Activated B cell treated with CpG ODN at 0.5 μM for 24 hours (primary cell): ENCODE results near the gene OR2T1. TPM values are rescaled to one million over a fixed set of nuclear protein-coding genes. Genes with fewer than 3 reads are reported as not detected.
"Not testable (repeated sequence)": the region's sequence is repeated elsewhere in the genome, so short reads cannot be mapped to it uniquely, and the experiment has no call there.

Source experiments
- ATAC-seq: fragments of 200-7000 bp; cut with Tn5 transposase; one replicate; pipeline ENCODE4 v1.10.0; 2021; ENCODE audit warnings: low read depth, mild to moderate bottlenecking, moderate library complexity
- CTCF ChIA-PET: fragments of 350-600 bp; sonication (Branson Sonifier 250); formaldehyde crosslinking; loops from one replicate; lab custom pipeline; 2021; ENCODE audit warnings: antibody characterized with exemption; lab: Charles Lee
- POLR2A ChIA-PET: fragments of 350-600 bp; sonication (Branson Sonifier 250); formaldehyde crosslinking; loops from one replicate; lab custom pipeline; 2021; ENCODE audit warnings: antibody characterized with exemption; lab: Charles Lee
- DNase-seq: peaks from one replicate; pipeline ENCODE4 v3.0.0; 2022
- H3K27ac Mint-ChIP-seq: one replicate; pipeline ENCODE4 v1.8.0; 2020; ENCODE audit warnings: mixed read lengths
- H3K27me3 Mint-ChIP-seq: one replicate; pipeline ENCODE4 v1.8.0; 2021; ENCODE audit warnings: mixed read lengths
- H3K36me3 Mint-ChIP-seq: one replicate; pipeline ENCODE4 v1.8.0; 2021; ENCODE audit warnings: low read depth, mixed read lengths
- H3K4me1 Mint-ChIP-seq: one replicate; pipeline ENCODE4 v1.8.0; 2021; ENCODE audit warnings: mixed read lengths
- H3K4me3 Mint-ChIP-seq: one replicate; pipeline ENCODE4 v1.8.0; 2020; ENCODE audit warnings: mild to moderate bottlenecking, mixed read lengths
- H3K9me3 Mint-ChIP-seq: one replicate; pipeline ENCODE4 v1.8.0; 2020; ENCODE audit warnings: mixed read lengths
- CTCF ChIP-seq: fragments of 200-600 bp; IDR thresholded peaks from one replicate; pipeline ENCODE4 v1.8.0; 2022; ENCODE audit warnings: antibody characterized with exemption, mild to moderate bottlenecking
- intact Hi-C: fragments of 100-400 bp; cut with micrococcal nuclease; formaldehyde crosslinking; loops from one replicate; pipeline ENCODE4 v1.15.1; 2024
- total RNA-seq: library from RNA; stranded (reverse); gene quantifications from 2 replicates; pipeline ENCODE4 v1.2.3, GENCODE V29; 2022

OR2T1 gene
- total RNA-seq, 1 donor from 2014 or later: not detected

DNA sequence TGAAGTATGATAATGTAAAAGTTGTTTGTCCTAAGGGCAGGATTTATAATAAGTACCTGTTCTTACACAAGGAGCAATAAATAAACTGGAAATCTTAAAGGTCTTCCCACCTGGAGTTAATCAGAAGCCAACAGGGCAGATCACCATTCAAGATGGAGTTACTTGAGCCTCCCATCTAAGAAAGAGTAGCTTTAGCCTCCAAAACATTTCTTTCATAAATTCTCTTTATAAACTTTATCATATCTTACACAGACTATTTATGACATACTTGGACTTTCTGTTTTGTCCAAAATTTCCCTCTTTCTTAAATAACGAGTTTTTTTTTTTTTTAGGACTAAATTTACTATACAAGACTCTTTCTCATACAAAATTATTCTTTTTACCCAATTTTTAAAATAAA is 18.5 kb downstream of the OR2T1 start:
- ChIA-PET POLR2A (no interaction called here), CTCF (no interaction called here)
- no peak for ATAC-seq
- no peak for TF ChIP-seq CTCF
- Mint-ChIP-seq H3K36me3 (no peaks in the 10 kb centered on the region), H3K4me3 (no peak overlapping the region), H3K4me1 (peaks cover 4% of the 10 kb centered on the region), H3K27me3 (no peaks in the 10 kb centered on the region), H3K9me3 (peaks cover 15% of the 10 kb centered on the region), H3K27ac (no peak overlapping the region)
- no peak for DNase-seq
- intact Hi-C loops: no loop called here

GRCh38 chr1:248427526-248428191 is 24.8 kb downstream of the OR2T1 start:
- POLR2A ChIA-PET: not testable (repeated sequence)

GRCh38 chr1:248428192-248428533 is 25.3 kb downstream of the OR2T1 start:
- CTCF ChIA-PET, DNase-seq, H3K27me3 Mint-ChIP-seq, H3K36me3 Mint-ChIP-seq, H3K9me3 Mint-ChIP-seq, intact Hi-C loops, POLR2A ChIA-PET: not testable (repeated sequence)
- peak overlapping the region; percentile 80 for H3K27ac Mint-ChIP-seq
- H3K4me1 Mint-ChIP-seq: peaks cover 30% of the 10 kb centered on the region
- ATAC-seq: peak; percentile 89
- peak overlapping the region; percentile 50 for H3K4me3 Mint-ChIP-seq

More at GRCh38 chr1:248427526-248428191, 24.8 kb downstream of the OR2T1 start:
- Mint-ChIP-seq H3K27ac (peak overlapping the region; percentile 80), H3K4me1 (peaks cover 29% of the 10 kb centered on the region), H3K4me3 (peak overlapping the region; percentile 15)
- peak; percentile 23 for ATAC-seq
- intact Hi-C loops, H3K36me3 Mint-ChIP-seq, DNase-seq, H3K9me3 Mint-ChIP-seq, CTCF ChIA-PET, H3K27me3 Mint-ChIP-seq: not testable (repeated sequence)

- CTCF ChIA-PET, H3K9me3 Mint-ChIP-seq, H3K36me3 Mint-ChIP-seq, H3K4me3 Mint-ChIP-seq, DNase-seq, intact Hi-C loops, H3K27me3 Mint-ChIP-seq, ATAC-seq, POLR2A ChIA-PET: not testable (repeated sequence)
- Mint-ChIP-seq H3K4me1 (peaks cover 31% of the 10 kb centered on the region), H3K27ac (peak overlapping the region; percentile 84)
These were observed 28.8 kb downstream of the OR2T1 start for GRCh38 chr1:248431683-248432082.

GRCh38 chr1:248432201-248432600 is 29.4 kb downstream of the OR2T1 start:
- H3K36me3 Mint-ChIP-seq, H3K27me3 Mint-ChIP-seq, DNase-seq, POLR2A ChIA-PET, H3K9me3 Mint-ChIP-seq, CTCF ChIA-PET, intact Hi-C loops: not testable (repeated sequence)
- H3K4me1 Mint-ChIP-seq: peaks cover 31% of the 10 kb centered on the region
- ATAC-seq: peak; percentile 59
- H3K27ac Mint-ChIP-seq: peak overlapping the region; percentile 84
- H3K4me3 Mint-ChIP-seq: peak overlapping the region; percentile 52

DNA sequence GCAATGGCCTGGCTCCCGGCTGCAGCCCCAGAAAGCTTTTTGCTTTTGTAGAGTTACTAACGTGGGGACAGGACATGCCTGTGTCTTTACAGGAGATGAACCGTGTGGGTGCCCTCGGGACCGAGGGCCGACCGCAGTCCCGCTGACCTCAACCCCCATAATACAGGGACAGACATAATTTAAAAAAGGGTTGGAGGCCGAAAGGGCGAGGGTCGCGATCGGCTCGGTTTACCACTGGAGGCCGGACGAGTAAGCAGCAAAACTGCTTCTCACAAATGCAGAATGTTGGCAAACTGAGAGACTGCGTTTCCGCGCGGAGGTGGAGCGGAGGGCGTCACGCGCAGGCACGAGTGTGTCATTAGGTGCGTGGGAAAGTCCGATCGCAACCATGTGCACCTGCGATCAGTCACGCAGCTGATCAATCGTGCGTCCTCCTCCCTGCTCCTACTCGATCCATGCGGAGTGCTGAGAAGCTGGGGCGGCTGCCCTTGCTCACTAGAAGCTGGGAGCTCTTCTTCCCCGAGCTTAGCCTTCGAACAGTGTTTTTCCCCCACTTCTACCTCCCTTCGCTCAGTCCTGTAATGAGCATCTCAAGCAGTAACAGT is 31.1 kb downstream of the OR2T1 start:
- peaks cover 18% of the 10 kb centered on the region for H3K4me1 Mint-ChIP-seq
- H3K9me3 Mint-ChIP-seq, H3K4me3 Mint-ChIP-seq, ATAC-seq, H3K36me3 Mint-ChIP-seq, H3K27me3 Mint-ChIP-seq, intact Hi-C loops, POLR2A ChIA-PET, H3K27ac Mint-ChIP-seq, CTCF ChIA-PET, DNase-seq: not testable (repeated sequence)

DNA sequence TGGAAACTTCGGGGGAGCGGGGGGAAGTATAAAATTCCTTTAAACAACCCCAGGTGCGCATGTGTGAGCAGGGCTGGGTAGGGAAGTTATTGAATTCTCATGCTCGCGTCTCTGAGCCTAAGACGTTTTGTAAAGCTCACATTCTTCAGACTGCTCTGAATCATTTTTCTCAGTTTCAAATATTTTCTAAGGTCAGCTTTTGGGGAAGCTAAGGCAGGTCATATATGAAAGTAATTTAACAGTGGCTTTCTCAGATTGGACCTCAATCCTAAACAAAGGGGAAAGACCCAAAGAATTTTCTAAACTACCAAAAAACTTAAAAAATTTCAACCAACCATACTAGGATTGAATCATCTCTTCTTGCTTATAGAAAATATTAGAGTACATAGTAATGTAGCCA is 32.1 kb downstream of the OR2T1 start:
- H3K9me3 Mint-ChIP-seq, H3K27me3 Mint-ChIP-seq, H3K27ac Mint-ChIP-seq, CTCF ChIA-PET, H3K4me3 Mint-ChIP-seq, H3K36me3 Mint-ChIP-seq, intact Hi-C loops, ATAC-seq, DNase-seq, POLR2A ChIA-PET: not testable (repeated sequence)
- H3K4me1 Mint-ChIP-seq: peaks cover 15% of the 10 kb centered on the region

DNA sequence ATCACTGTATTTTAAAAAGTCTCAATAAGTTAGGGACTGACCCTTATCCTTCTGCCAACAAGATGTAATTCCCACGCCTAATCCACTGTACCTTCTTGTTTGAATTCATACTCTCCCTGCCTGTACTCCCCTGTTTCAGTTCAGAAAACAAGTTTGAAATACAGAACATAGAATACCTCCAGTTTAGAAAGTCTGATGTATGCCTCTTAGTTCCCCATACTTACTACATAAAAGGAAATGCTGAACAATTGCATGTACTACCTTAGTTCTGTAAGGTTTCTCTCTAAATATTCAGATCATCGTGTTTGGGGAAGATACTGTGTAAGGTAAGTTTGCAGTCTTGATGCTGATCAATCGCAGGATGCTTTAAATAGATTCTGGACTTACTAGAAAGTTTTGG is 33.5 kb downstream of the OR2T1 start:
- DNase-seq, H3K36me3 Mint-ChIP-seq, H3K27me3 Mint-ChIP-seq, H3K9me3 Mint-ChIP-seq, H3K4me3 Mint-ChIP-seq, CTCF ChIA-PET, H3K27ac Mint-ChIP-seq, intact Hi-C loops, ATAC-seq, POLR2A ChIA-PET: not testable (repeated sequence)
- peaks cover 15% of the 10 kb centered on the region for H3K4me1 Mint-ChIP-seq

GRCh38 chr1:248438668-248439067 is 35.8 kb downstream of the OR2T1 start:
- ATAC-seq, POLR2A ChIA-PET, H3K27ac Mint-ChIP-seq, DNase-seq, H3K27me3 Mint-ChIP-seq, H3K4me3 Mint-ChIP-seq, H3K36me3 Mint-ChIP-seq, H3K4me1 Mint-ChIP-seq, intact Hi-C loops, H3K9me3 Mint-ChIP-seq, CTCF ChIA-PET: not testable (repeated sequence)

GRCh38 chr1:248439283-248439682 is 36.4 kb downstream of the OR2T1 start:
- CTCF ChIA-PET, H3K27me3 Mint-ChIP-seq, H3K36me3 Mint-ChIP-seq, H3K27ac Mint-ChIP-seq, ATAC-seq, H3K4me3 Mint-ChIP-seq, DNase-seq, H3K4me1 Mint-ChIP-seq, H3K9me3 Mint-ChIP-seq, POLR2A ChIA-PET, intact Hi-C loops: not testable (repeated sequence)

DNA sequence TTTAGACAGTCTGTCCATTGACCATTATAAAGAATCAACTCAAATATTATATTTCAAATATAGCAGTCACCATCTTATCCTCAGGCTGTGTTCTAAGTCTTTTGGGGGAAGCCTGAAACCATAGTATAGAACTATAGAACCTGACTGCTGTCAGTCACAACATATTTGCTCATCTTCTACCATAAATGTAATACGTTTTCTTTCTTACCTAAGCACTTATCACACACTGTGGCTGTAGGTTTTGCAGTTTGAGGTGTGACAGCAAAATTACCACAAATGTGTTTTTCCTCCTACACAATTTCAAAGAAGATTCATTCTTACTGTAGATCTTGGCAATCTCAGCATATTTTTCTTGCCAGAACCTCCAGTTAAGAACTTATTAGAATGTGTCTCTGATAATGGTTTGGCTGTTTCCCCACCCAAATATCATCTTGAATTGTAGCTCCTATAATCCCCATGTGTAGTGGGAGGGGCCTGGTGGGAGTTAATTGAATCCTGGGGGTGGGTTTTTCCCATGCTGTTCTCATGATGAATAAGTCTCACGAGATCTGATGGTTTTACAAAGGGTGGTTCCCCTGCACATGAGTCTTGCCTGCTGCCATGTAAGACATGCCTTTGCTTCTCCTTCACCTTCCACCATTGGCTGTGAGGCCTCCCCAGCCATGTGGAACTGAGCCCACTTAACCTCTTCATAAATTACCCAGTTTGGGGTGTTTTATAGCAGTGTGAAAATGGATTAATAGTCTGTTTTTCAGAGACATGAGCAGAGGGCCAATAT is 39.8 kb downstream of the OR2T1 start:
- H3K27ac Mint-ChIP-seq, DNase-seq, H3K4me3 Mint-ChIP-seq, H3K27me3 Mint-ChIP-seq, POLR2A ChIA-PET, intact Hi-C loops, H3K36me3 Mint-ChIP-seq, H3K9me3 Mint-ChIP-seq, ATAC-seq, CTCF ChIA-PET: not testable (repeated sequence)
- peaks cover 30% of the 10 kb centered on the region for H3K4me1 Mint-ChIP-seq
